Right lung (tissue), 10 donors: ENCODE results near the gene NDST1. TPM values are rescaled to one million over a fixed set of nuclear protein-coding genes. Genes with fewer than 3 reads are reported as not detected.
"Not testable (repeated sequence)": the region's sequence is repeated elsewhere in the genome, so short reads cannot be mapped to it uniquely, and the experiment has no call there.

Experiments used
- DNase-seq, 2 donors: peaks; one replicate each; pipeline ENCODE4 v3.0.0-alpha.2; 2013
- long read RNA-seq, 8 donors: transcript quantifications; one replicate each; lab custom pipeline, GENCODE V29; 2026
- polyA plus RNA-seq, 5 donors: library from polyadenylated mRNA; unstranded; fragments of 120-200 nt; gene quantifications; one replicate each; pipeline versions ENCODE4 v1.2.1 to v1.2.3, GENCODE V29; 2013; ENCODE audit warnings: inconsistent platforms in 1 of 5, low replicate concordance in 1 of 5; ENCODE audit not compliant: insufficient read length in 5 of 5, insufficient read depth in 1 of 5

Gene NDST1
- 10 to 100 TPM; 45.0 to 71.2 (median 65.9) TPM for polyA plus RNA-seq
- long read RNA-seq, donor 1, partial matches to known transcripts = 6 of 12 reads
- long read RNA-seq, donor 1, other reads (novel, unspliced or antisense) = 5 of 12 reads
- long read RNA-seq, donor 2, partial matches to known transcripts = 5 of 5 reads
- long read RNA-seq, donor 2, other reads (novel, unspliced or antisense) = 0 of 5 reads
- long read RNA-seq, donor 3, partial matches to known transcripts = 81 of 83 reads
- long read RNA-seq, donor 3, other reads (novel, unspliced or antisense) = 0 of 83 reads
- long read RNA-seq, donor 4, partial matches to known transcripts = 64 of 65 reads
- long read RNA-seq, donor 4, other reads (novel, unspliced or antisense) = 0 of 65 reads
- long read RNA-seq, donor 5, partial matches to known transcripts = 8 of 13 reads
- long read RNA-seq, donor 5, other reads (novel, unspliced or antisense) = 0 of 13 reads
- long read RNA-seq, donor 6, partial matches to known transcripts = 0 of 1 reads
- long read RNA-seq, donor 6, other reads (novel, unspliced or antisense) = 0 of 1 reads
- long read RNA-seq, donor 7, partial matches to known transcripts = 16 of 18 reads
- long read RNA-seq, donor 7, other reads (novel, unspliced or antisense) = 0 of 18 reads
- long read RNA-seq, donor 8 = 0 reads

DNA sequence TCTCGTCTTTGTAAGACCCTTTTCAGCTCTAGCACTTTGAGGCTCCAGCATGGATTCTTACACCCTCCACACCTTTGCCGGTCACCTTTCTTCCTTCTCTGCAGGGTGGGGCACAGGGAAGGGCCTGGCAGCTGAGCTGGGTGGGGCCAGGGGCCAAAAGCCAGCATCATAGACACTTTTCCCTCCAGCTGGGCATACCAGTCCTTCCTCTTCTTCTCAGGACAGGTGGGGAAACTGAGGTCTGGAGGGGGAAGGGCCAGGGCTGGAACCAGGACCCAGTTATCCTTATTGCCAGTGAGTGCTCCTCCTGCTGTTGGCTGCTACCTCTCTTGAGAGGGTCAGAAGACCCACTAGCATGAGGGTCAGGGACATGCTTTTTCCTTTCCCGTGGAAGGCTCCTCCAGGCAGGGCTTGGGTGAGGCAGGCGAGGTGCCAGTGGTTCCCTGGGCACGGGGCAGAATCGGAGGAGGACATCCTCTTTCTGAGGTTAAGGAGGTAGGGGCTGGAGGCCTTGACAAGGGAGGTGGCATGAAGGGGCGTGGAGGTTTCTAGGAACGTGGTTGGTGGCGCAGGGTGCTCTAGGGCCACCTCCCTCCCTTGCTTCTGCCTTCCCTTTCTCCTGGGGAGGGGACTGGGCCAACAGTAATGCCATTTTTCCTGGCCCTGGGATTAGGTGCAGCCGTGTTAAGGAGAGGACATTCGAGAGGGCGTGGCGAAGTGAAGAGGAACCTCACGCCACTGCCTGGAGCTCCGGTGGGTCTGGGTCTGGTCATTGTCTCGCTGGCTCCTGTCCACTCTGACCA lies at the start of gene NDST1:
Gene NDST1 (plus strand): TSS at position 658 of the 803 bp plus-strand sequence. CDS start 13,124 bp downstream, outside the sequence.
- DNase-seq = no peak

DNA sequence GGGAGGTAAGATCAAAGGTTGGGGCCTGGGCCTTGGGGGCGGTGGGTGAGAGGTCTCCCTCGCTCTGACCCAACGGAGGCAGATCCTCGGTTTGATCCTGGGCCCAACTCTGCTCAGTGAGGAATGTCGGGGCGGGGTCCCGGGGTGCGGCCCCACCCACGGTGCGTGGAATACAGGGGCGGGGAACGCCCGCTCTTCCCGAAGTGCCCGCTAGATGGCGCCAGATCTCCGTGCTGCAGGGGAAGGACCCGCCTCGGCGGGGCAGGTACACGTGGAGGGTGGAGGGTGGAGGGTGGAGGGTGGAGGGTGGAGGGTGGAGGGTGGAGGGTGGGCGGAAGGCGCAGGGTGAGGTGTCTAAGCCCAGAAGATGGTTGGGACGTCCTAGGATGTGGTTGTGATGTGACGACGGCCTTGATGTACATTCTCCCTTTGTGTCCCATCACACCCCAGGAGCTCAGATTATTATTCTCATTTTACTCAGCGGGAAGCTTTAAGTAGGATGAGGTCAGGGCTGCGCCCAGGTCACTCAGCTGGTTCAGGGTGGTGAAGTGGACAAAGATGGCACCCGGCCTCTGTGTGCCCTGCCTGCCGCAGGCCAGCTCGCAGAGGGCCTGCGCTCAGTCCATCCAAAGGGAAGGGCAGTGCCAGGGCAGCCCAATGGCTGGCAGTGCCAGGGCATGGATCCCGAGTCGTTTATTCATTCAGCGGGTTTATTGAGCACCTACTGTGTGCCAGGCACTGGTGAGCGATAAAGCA lies 49.0 kb upstream of the NDST1 start:
- DNase-seq = peak; percentile 53 to 58

DNA sequence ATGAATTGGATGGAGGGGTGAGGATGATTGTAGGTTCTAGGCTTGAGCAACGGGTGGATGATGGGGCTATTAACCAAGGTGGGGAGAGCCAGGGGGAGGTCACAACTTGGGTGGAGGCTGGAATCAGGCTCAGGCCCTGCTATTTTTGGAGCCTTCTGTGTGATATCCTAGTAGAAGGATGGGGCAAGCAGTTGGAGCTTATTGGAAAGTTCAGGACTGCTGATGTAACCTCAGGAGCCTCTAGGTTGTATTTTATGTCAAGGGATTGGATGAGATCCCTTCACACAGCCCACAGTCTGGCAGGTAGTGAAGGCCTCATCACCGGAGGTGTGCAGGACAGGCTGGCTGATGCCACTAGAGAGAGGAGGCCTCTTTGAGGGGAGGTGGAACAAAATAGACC lies 47.1 kb upstream of the NDST1 start:
- DNase-seq = no peak

- DNase-seq = no peak
Observed at GRCh38 chr5:150461231-150461630, 46.7 kb upstream of the NDST1 start.

GRCh38 chr5:150464554-150465012 lies 43.3 kb upstream of the NDST1 start:
- DNase-seq = peak; percentile 51 to 59

DNA sequence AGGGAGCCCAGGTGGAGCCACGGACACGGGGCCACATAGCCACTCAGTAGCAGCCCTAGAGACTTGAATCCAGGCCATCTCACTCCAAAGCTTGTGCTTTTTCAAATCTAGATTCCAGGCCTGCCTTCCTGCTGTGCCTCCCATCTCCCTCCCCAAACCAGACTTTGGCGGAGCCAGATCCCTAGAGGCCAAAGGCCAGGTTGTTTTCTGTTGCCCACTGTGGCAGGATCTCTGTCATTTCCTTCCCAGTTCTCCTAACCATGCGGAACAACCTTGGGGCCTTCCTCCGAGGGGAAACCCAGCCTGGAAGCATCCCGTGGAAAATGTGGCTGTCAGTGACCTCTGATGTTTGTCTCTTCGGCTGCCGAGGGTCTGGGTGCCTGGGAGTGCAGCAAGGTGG lies 42.0 kb upstream of the NDST1 start:
- no peak for DNase-seq

DNA sequence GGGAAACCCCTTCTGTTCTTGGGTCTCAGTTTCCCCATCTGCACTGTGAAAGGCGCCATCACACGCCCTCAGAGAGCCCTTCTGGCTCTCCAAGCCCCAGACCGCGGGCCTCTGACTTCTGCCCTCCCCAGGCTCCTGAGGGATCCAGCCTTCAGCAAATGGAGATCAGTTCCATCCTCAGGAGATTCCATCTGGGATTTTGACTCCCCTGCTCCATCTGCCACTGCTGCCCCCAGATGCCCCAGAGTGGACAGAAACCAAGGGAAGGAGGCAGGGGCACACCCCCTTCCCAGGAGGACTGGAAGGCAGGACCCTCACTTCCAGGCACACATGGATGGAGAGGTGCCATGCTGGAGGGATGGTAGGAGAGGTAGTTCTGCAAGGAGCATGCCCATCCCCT lies 39.7 kb upstream of the NDST1 start:
- no peak for DNase-seq

DNA sequence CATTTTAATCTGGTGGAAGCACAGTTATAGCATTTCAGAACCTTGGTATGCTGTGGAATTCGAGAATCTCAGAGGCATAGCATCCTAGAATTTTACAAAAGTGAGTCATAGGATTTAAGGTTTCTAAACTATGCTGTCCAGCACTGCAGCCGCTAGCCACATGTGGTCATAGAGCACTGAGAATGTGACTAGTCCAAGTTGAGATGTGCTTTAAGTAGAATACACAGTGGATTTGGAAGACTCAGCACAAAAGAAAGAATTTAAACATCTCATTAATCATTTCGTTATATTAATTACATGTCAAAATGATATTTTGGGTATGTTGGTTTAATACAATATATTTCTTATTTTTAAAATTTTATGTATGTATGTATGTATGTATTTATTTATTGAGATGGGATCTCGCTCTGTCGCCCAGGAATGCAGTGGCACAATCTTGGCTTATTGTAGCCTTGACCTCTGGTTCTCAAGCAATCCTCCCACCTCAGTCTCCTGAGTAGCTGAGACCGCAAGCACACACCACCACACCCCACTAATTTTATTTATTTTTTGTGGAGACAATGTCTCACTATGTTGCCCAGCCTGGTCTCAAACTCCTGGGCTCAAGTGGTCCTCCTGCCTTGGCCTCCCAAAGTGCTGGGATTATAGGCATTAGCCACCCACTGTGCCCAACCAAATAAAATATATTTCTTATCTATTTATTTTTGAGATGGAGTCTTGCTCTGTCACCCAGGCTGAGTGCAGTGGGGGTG lies 38.0 kb upstream of the NDST1 start:
- no peak for DNase-seq

GRCh38 chr5:150473673-150474358 lies 34.1 kb upstream of the NDST1 start:
- DNase-seq = no peak

DNA sequence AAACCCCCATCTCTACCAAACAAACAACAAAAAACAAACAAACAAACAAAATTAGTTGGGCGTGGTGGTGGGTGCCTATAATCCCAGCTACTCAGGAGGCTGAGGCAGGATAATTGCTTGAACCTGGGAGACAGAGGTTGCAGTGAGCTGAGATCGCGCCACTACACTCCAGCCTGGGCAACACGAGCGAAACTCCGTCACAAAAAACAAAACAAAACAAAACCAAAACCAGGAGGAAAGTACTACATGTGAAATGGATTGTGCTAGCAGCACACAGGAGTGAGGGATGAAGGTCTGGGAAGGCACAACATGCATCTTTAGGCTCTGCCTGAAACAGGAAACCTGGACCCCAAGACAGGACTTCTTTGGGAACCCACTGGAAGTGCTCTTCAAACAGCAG lies 31.4 kb upstream of the NDST1 start:
- DNase-seq = not testable (repeated sequence)

DNA sequence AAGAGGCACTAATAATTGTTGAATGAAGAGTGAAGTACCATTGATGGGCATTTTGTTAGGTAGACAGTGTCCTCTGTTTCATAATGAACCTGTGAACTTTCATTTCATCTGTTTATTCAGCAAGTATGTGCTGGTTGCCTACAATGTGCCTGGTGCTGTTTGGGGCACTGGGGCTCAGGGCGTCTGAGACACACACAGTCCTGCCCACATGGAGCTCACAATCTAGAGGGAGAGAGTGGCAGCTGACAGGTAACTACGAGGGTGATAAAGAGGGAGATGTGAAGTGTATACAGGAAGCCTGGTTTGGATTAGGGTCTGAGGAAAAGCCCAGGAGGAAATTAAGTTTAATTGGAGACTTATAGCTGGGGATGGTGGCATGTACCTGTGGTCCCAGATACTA lies 28.5 kb upstream of the NDST1 start:
- DNase-seq = no peak

GRCh38 chr5:150481708-150481965 lies 26.3 kb upstream of the NDST1 start:
- no peak for DNase-seq

DNA sequence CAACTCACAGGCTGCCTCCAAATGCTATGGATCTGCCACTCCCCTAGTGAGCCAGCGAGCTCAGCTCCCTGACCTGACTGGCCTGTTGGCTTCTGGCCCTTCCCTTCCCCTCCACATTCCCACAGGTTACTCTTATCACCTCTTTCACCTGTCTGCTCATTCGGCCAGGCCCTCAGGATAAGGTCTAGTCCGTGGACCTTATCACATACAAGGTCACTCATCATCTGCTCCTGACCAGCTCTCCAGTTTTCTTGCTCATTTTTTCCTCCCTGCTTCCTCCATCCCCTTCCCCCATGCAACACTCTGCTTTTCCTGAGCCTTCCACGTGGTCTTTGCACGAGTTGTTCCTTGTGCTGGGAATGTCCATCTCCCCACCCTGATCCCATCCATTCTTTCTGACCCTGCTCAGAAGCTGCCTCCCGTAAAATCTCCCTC lies 25.9 kb upstream of the NDST1 start:
- no peak for DNase-seq

GRCh38 chr5:150484964-150485692 lies 22.8 kb upstream of the NDST1 start:
- DNase-seq = no peak

DNA sequence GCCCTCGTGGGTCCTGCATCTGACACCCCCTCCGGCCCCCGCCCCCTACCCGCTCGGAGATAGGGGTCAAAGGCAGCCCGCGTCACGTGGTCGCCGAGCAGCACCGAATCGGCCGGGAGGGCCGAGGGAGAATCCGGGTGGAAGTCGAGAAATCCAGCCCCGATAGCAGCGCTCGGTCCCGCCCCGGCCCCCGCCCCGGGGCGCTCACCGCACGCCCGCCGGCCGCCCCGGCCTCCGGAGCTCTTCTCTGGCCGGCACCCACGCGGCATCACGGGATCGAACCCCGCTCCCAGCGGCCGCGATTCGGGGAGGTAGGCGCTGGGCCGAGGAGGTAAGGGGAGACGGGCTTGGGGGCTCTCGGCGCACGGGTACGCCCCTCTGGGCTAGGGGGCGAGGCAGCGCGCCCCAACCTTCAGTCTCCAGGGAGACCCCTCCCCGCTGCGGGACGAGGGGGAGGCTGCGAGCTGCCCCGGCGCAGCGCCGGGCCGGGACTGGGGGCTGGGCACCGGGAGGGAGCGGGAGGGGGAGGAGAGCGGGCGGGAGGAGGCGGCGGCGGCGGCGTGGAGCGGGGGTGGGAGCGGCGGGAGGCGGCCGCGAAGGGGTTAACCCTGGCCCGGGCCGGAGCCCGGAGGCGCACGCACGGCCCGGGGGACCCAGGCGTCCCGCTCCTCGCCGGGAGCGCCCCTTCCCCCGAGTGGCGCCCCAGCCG lies 22.1 kb upstream of the NDST1 start:
- peak; percentile 62 to 65 for DNase-seq

DNA sequence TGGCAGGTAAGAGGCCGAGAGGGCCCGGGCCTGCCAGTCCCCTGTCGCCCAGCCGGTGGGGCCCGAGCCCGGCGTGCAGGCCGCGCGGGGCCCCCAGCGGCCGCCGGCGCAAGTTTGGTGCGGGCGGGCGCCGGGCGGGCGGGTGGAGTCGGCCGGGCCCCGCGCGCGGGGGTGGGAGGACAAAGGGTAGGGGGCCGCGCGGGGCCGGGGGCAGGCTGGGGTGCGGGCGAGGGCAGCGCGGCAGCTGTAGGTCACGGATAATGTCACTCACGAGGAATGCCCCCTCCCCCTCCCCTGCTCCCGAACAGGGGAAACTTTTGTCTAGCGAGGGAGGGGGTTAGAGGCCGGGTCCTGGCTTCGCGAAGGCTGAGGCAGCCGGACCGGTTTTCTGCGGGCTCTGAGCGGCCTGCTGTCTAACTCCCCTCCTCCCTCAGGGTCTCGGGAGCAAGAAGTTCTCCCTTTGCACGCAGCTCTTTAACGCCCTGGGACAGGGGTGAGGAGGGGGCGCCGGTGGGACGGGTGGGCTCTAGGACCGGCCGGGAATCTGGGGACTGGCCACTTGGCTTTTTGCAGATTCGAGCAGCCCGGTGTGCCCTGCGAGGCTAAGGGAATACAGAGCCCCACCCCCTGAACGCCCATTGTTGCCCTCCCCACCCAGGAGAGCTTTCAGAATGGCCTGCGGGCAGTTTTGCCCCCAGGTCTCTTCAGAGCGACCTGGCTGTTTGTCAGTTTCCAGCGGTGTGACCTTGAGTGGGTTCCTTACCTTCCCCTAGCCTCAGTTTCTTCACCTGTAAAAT lies 21.3 kb upstream of the NDST1 start:
- peak; percentile 81 to 86 for DNase-seq

- DNase-seq = peak in 1 of 2 donors; percentile 51
Observed at GRCh38 chr5:150487199-150488061, 20.5 kb upstream of the NDST1 start.
